ENCODE data around the gene SLC37A2. TPM values are rescaled to one million over a fixed set of nuclear protein-coding genes. Genes with fewer than 3 reads are reported as not detected.

SLC37A2 gene
- total RNA-seq, 2 donors from 2014 or later = 10.2 to 13.3 TPM

DNA sequence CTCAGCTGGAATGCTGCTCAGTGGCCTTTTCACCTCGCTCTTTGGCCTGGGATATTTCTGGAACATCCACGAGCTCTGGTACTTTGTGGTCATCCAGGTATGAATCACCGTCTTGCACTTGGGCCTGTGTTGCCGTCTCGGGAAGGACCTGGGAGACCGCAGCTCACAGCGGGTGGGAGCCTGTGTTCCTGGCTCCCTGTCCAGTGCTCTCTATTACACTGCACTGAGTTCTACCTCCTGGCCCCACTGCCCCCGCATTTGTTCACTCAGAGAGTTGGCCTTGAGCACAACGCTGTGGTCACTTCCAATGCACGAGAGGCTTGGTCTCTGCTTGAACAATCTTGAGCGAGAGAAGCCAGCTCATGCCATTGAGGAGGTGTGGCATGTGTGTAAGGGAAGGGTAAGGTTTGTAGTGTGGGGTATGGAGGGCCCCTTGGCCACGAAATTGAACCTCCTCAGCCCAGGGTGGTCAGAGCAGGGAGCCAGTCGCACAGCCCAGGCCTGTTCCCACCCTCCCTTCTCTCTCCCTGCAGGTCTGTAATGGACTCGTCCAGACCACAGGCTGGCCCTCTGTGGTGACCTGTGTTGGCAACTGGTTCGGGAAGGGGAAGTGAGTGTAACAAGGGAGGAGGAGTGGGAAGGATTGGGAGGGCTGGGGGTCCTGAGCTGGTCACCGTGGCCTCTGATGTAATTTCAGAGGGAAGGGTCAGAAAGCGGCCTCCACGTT is 16.2 kb downstream of the SLC37A2 start:
- TF ChIP-seq, protein P1, sequence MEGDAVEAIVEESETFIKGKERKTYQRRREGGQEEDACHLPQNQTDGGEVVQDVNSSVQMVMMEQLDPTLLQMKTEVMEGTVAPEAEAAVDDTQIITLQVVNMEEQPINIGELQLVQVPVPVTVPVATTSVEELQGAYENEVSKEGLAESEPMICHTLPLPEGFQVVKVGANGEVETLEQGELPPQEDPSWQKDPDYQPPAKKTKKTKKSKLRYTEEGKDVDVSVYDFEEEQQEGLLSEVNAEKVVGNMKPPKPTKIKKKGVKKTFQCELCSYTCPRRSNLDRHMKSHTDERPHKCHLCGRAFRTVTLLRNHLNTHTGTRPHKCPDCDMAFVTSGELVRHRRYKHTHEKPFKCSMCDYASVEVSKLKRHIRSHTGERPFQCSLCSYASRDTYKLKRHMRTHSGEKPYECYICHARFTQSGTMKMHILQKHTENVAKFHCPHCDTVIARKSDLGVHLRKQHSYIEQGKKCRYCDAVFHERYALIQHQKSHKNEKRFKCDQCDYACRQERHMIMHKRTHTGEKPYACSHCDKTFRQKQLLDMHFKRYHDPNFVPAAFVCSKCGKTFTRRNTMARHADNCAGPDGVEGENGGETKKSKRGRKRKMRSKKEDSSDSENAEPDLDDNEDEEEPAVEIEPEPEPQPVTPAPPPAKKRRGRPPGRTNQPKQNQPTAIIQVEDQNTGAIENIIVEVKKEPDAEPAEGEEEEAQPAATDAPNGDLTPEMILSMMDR (IDR thresholded peaks at IDR 0.05) = no peak
- TF ChIP-seq POLR2AphosphoS5 (IDR thresholded peaks at IDR 0.05) (no peak), POLR2A (IDR thresholded peaks at IDR 0.05) (no peak)
- intact Hi-C loops (cut with DNase I) = no loop called here
- 89% methylated on average over 18 of the region's 18 CpGs for WGBS
- Histone ChIP-seq H3K9me3 (no peaks in the 10 kb centered on the region), H3K4me3 (no peak overlapping the region), H3K27me3 (replicated peaks; ENCODE audit: insufficient read depth) (no peaks in the 10 kb centered on the region), H3K4me1 (replicated peaks) (no peaks in the 10 kb centered on the region), H3K27ac (no peak overlapping the region), H3K36me3 (no peaks in the 10 kb centered on the region)
- no peak for DNase-seq (ENCODE audit: low spot score)

- intact Hi-C loops (cut with DNase I) = no loop called here
- TF ChIP-seq, protein P1 (IDR thresholded peaks at IDR 0.05) = no peak
- TF ChIP-seq POLR2A (IDR thresholded peaks at IDR 0.05) (no peak), POLR2AphosphoS5 (IDR thresholded peaks at IDR 0.05) (no peak)
- Histone ChIP-seq H3K27ac (no peak overlapping the region), H3K9me3 (no peaks in the 10 kb centered on the region), H3K36me3 (no peaks in the 10 kb centered on the region), H3K4me1 (replicated peaks) (no peaks in the 10 kb centered on the region), H3K4me3 (no peak overlapping the region), H3K27me3 (replicated peaks; ENCODE audit: insufficient read depth) (no peaks in the 10 kb centered on the region)
- WGBS = 91% methylated on average over 12 of the region's 12 CpGs
- DNase-seq (ENCODE audit: low spot score) = no peak
These were observed 16.9 kb downstream of the SLC37A2 start for GRCh38 chr11:125079878-125080530.

DNA sequence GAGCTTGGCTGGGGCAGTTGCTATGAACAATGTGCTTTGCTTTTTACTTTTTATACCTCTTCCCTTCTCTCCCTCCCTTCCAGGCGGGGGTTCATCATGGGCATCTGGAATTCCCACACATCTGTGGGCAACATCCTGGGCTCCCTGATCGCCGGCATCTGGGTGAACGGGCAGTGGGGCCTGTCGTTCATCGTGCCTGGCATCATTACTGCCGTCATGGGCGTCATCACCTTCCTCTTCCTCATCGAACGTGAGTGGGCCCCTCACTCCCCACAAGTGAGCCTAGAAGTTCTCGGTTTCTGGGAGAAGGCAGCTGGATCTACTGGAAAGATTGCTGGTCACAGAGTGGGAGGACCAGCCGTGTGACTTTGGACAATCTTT is 17.4 kb downstream of the SLC37A2 start:
- 93% methylated on average over 12 of the region's 12 CpGs for WGBS
- Histone ChIP-seq H3K9me3 (no peaks in the 10 kb centered on the region), H3K36me3 (no peaks in the 10 kb centered on the region), H3K27ac (no peak overlapping the region), H3K27me3 (replicated peaks; ENCODE audit: insufficient read depth) (no peaks in the 10 kb centered on the region), H3K4me1 (replicated peaks) (no peaks in the 10 kb centered on the region), H3K4me3 (no peak overlapping the region)
- DNase-seq (ENCODE audit: low spot score) = no peak
- intact Hi-C loops (cut with DNase I) = no loop called here
- TF ChIP-seq, protein P1 (IDR thresholded peaks at IDR 0.05) = no peak
- TF ChIP-seq POLR2A (IDR thresholded peaks at IDR 0.05) (no peak), POLR2AphosphoS5 (IDR thresholded peaks at IDR 0.05) (no peak)

DNA sequence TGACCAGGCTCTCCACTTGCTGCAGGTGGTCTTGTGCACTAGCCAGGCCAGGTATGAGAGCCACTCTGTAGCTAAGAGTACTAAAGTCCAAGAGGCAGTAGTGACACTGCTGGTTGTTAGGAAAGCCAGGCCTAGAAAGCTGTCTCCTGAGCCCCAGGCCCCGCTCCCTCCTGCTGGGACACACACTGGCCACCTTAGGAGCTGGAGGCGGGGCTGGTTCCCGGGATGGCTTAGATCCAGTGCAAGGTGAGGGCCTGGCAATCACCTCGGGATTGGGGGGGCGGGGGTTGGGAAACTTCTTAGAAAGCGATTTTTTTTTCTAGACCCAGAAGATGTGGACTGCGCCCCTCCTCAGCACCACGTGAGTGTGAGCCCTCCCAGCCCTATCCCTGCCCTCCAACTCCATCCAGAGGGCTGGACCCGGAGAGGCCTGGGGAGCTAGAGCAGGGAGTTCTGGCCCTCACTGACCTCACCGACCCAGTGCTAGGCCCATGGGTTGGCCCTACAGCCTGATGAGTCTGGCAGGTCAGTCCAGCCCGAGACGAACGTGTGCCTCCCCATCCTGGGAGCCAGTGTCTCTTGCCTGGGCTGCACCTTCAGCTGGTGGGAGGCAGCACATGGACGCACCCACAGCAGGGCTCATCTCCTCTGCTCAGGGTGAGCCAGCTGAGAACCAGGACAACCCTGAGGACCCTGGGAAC is 18.1 kb downstream of the SLC37A2 start:
- intact Hi-C loops (cut with DNase I) = no loop called here

More for the DNA sequence above, 18.1 kb downstream of the SLC37A2 start:
- no peaks in the 10 kb centered on the region for H3K9me3 ChIP-seq
- TF ChIP-seq POLR2AphosphoS5 (IDR thresholded peaks at IDR 0.05) (no peak), POLR2A (IDR thresholded peaks at IDR 0.05) (no peak)
- TF ChIP-seq, protein P1 (IDR thresholded peaks at IDR 0.05) = no peak
- WGBS = 80% methylated on average over 13 of the region's 14 CpGs
- H3K4me1 ChIP-seq (replicated peaks) = no peaks in the 10 kb centered on the region
- H3K27ac ChIP-seq = no peak overlapping the region
- no peaks in the 10 kb centered on the region for H3K27me3 ChIP-seq (replicated peaks; ENCODE audit: insufficient read depth)
- H3K36me3 ChIP-seq = no peaks in the 10 kb centered on the region
- no peak overlapping the region for H3K4me3 ChIP-seq
- DNase-seq (ENCODE audit: low spot score) = no peak
